Left lung (tissue), 10 donors: ENCODE data around the gene CCER1. TPM values are rescaled to one million over a fixed set of nuclear protein-coding genes. Genes with fewer than 3 reads are reported as not detected.
"Not testable (repeated sequence)": the region's sequence is repeated elsewhere in the genome, so short reads cannot be mapped to it uniquely, and the experiment has no call there.

ENCODE experiments used
- ATAC-seq: fragments of 200-7000 bp; cut with Tn5 transposase; one replicate; pipeline ENCODE4 v1.9.1; 2020; ENCODE audit warnings: moderate library complexity
- DNase-seq, 4 donors: peaks; one replicate each; pipeline ENCODE4 v3.0.0-alpha.2; 2013 to 2020
- H3K27ac ChIP-seq, 2 donors: fragments of 200-600 bp; sonication (generic) in 1 of 2; one replicate each; pipeline versions ENCODE4 v1.5.0 to v1.8.0; 2020 to 2021
- H3K27me3 ChIP-seq, 2 donors: fragments of 200-600 bp; sonication (generic) in 1 of 2; one replicate each; pipeline versions ENCODE4 v1.5.0 to v1.8.0; 2020 to 2021
- H3K36me3 ChIP-seq, 2 donors: fragments of 200-600 bp; sonication (generic) in 1 of 2; one replicate each; pipeline versions ENCODE4 v1.5.0 to v1.8.0; 2020 to 2021
- H3K4me1 ChIP-seq, 2 donors: fragments of 200-600 bp; one replicate each; pipeline ENCODE4 v1.8.0; 2021
- H3K4me3 ChIP-seq, 2 donors: fragments of 200-600 bp; sonication (generic) in 1 of 2; one replicate each; pipeline versions ENCODE4 v1.5.0 to v1.8.0; 2020 to 2021; ENCODE audit warnings: mild to moderate bottlenecking in 1 of 2
- H3K9me3 ChIP-seq, 2 donors: fragments of 200-600 bp; sonication (generic) in 1 of 2; one replicate each; pipeline versions ENCODE4 v1.5.0 to v1.8.0; 2020 to 2021
- CTCF ChIP-seq, 2 donors: fragments of 200-600 bp; sonication (generic) in 1 of 2; IDR thresholded peaks; one replicate each; pipeline versions ENCODE4 v1.5.0 to v1.8.0; 2021; ENCODE audit warnings: antibody characterized with exemption in 2 of 2
- intact Hi-C, 2 donors: fragments of 100-400 bp; cut with DNase I; formaldehyde crosslinking; loops; one replicate each; pipeline versions ENCODE4 v1.11.2 to v1.14.2; 2022
- polyA plus RNA-seq, 6 donors: library from polyadenylated mRNA; unstranded; fragments of 120-200 nt; gene quantifications; one replicate each; pipeline ENCODE4 v1.2.1, GENCODE V29; 2013; ENCODE audit not compliant: insufficient read length in 6 of 6
- total RNA-seq, 2 donors: library from RNA; stranded (reverse); fragmentation: NEBNext Ultra II Directional; extraction: Animal tissue kit (Norgen Biotek cat#: 25700); gene quantifications; one replicate each; pipeline ENCODE4 v1.2.1, GENCODE V29; 2021
- donor health status: DM: no; HTN: yes; CAD: no.
- donor health status: DM: no; HTN: no; CAD: no.

The CCER1 gene
- total and polyA plus RNA-seq, 8 donors, result not detected

GRCh38 chr12:90987101-90987500 is 32.1 kb upstream of the CCER1 start:
- no peaks in the 10 kb centered on the region for H3K36me3 ChIP-seq
- no peaks in the 10 kb centered on the region for H3K27me3 ChIP-seq
- no peaks in the 10 kb centered on the region for H3K9me3 ChIP-seq
- intact Hi-C loops, result no loop called here
- ATAC-seq, result no peak
- no peak overlapping the region for H3K27ac ChIP-seq
- no peak overlapping the region for H3K4me3 ChIP-seq
- TF ChIP-seq CTCF (IDR thresholded peaks at IDR 0.05), result no peak
- H3K4me1 ChIP-seq, result no peaks in the 10 kb centered on the region
- no peak for DNase-seq

GRCh38 chr12:90985331-90985730 is 30.4 kb upstream of the CCER1 start:
- ATAC-seq, H3K4me3 ChIP-seq, H3K27ac ChIP-seq, intact Hi-C loops, H3K36me3 ChIP-seq, H3K4me1 ChIP-seq, H3K9me3 ChIP-seq, H3K27me3 ChIP-seq, DNase-seq: not testable (repeated sequence)

- no peak for DNase-seq
- intact Hi-C loops, result no loop called here
- Histone ChIP-seq H3K9me3 (no peaks in the 10 kb centered on the region), H3K27ac (no peak overlapping the region), H3K36me3 (no peaks in the 10 kb centered on the region), H3K4me3 (no peak overlapping the region), H3K27me3 (no peaks in the 10 kb centered on the region), H3K4me1 (no peaks in the 10 kb centered on the region)
- no peak for ATAC-seq
- no peak for TF ChIP-seq CTCF (IDR thresholded peaks at IDR 0.05)
Measured at GRCh38 chr12:90984114-90984513, 29.1 kb upstream of the CCER1 start.

GRCh38 chr12:90982170-90982569 is 27.2 kb upstream of the CCER1 start:
- no peak for ATAC-seq

GRCh38 chr12:90979951-90980350 is 25.0 kb upstream of the CCER1 start:
- no peak overlapping the region for H3K4me3 ChIP-seq
- TF ChIP-seq CTCF (IDR thresholded peaks at IDR 0.05), result no peak
- H3K36me3 ChIP-seq, result no peaks in the 10 kb centered on the region
- no peak overlapping the region for H3K27ac ChIP-seq
- no peaks in the 10 kb centered on the region for H3K27me3 ChIP-seq
- ATAC-seq, result peak; percentile 36
- intact Hi-C loops, result loop anchor here in 1 of 2 donors (10.0 kb wide), 1 partner anchor 375 kb away; no protein-coding TSS in a partner anchor
- H3K9me3 ChIP-seq, result no peaks in the 10 kb centered on the region
- no peaks in the 10 kb centered on the region for H3K4me1 ChIP-seq
- peak in 2 of 4 donors; percentile 79 to 89 for DNase-seq

More at GRCh38 chr12:90982170-90982569, 27.2 kb upstream of the CCER1 start:
- no peak for TF ChIP-seq CTCF (IDR thresholded peaks at IDR 0.05)
- DNase-seq, result no peak
- intact Hi-C loops, result no loop called here
- H3K4me1 ChIP-seq, result no peaks in the 10 kb centered on the region
- no peak overlapping the region for H3K27ac ChIP-seq
- no peaks in the 10 kb centered on the region for H3K9me3 ChIP-seq
- no peaks in the 10 kb centered on the region for H3K27me3 ChIP-seq
- H3K4me3 ChIP-seq, result no peak overlapping the region
- H3K36me3 ChIP-seq, result no peaks in the 10 kb centered on the region

- no peak overlapping the region for H3K4me3 ChIP-seq
- no peaks in the 10 kb centered on the region for H3K27me3 ChIP-seq
- intact Hi-C loops, result loop anchor here in 1 of 2 donors (10.0 kb wide), 1 partner anchor 376 kb away; no protein-coding TSS in a partner anchor
- peak overlapping the region in 1 of 2 donors; percentile 53 for H3K27ac ChIP-seq
- no peak for ATAC-seq
- no peaks in the 10 kb centered on the region for H3K4me1 ChIP-seq
- TF ChIP-seq CTCF (IDR thresholded peaks at IDR 0.05), result no peak
- H3K36me3 ChIP-seq, result no peaks in the 10 kb centered on the region
- no peaks in the 10 kb centered on the region for H3K9me3 ChIP-seq
- DNase-seq, result no peak
Measured at GRCh38 chr12:90979019-90979418, 24.0 kb upstream of the CCER1 start.
